ENCODE data around the gene SGMS1.
A peak's percentile ranks its signal among the peaks of the same experiment; 100 is the strongest.
"Not testable (repeated sequence)": the region's sequence is repeated elsewhere in the genome, so short reads cannot be mapped to it uniquely, and the experiment has no call there.

Gene SGMS1

GRCh38 chr10:50545846-50546245, 77.9 kb downstream of the SGMS1 start:
- TF ChIP-seq POLR2A (IDR thresholded peaks at IDR 0.05; ENCODE audit: low read depth, low read length): no peak
- TF ChIP-seq TAF1 (IDR thresholded peaks at IDR 0.05; ENCODE audit: borderline replicate concordance, low read depth, low read length): no peak
- TF ChIP-seq POLR2AphosphoS5 (IDR thresholded peaks at IDR 0.05; ENCODE audit: low read depth, low read length): no peak
- no peak for DNase-seq (ENCODE audit: insufficient read length)
- FAIRE-seq: no peak

GRCh38 chr10:50544857-50545429, 78.8 kb downstream of the SGMS1 start:
- DNase-seq (ENCODE audit: insufficient read length) (no peak), FAIRE-seq (no peak)
- no peak for TF ChIP-seq TAF1 (IDR thresholded peaks at IDR 0.05; ENCODE audit: borderline replicate concordance, low read depth, low read length)
- no peak for TF ChIP-seq POLR2A (IDR thresholded peaks at IDR 0.05; ENCODE audit: low read depth, low read length)
- no peak for TF ChIP-seq POLR2AphosphoS5 (IDR thresholded peaks at IDR 0.05; ENCODE audit: low read depth, low read length)

- no peak for FAIRE-seq
- no peak for DNase-seq (ENCODE audit: insufficient read length)
- TF ChIP-seq POLR2AphosphoS5 (IDR thresholded peaks at IDR 0.05; ENCODE audit: low read depth, low read length) (no peak), TAF1 (IDR thresholded peaks at IDR 0.05; ENCODE audit: borderline replicate concordance, low read depth, low read length) (no peak), POLR2A (IDR thresholded peaks at IDR 0.05; ENCODE audit: low read depth, low read length) (no peak)
Observed at GRCh38 chr10:50544095-50544856, 79.5 kb downstream of the SGMS1 start.

DNA sequence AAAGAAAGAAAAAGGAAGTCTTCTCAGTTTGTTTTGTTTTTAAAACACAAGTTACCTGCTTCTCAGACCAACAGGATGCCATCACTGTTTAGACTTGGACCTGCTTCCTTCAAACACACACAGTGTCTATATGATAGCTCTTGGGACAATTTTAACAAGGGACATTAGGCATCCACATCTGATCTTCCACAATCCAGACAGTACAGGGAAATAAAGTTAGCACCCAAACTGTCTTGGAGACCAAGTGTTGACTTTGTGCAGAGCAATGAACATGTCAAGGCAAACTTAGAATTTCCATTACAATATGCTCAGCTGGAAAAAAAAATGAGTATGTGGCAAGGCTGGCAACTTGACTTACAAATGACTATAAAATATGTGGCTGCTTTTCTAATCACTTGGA, 80.9 kb downstream of the SGMS1 start:
- TF ChIP-seq POLR2AphosphoS5 (IDR thresholded peaks at IDR 0.05; ENCODE audit: low read depth, low read length) (no peak), TAF1 (IDR thresholded peaks at IDR 0.05; ENCODE audit: borderline replicate concordance, low read depth, low read length) (no peak), POLR2A (IDR thresholded peaks at IDR 0.05; ENCODE audit: low read depth, low read length) (no peak)
- FAIRE-seq (peak; percentile 76), DNase-seq (ENCODE audit: insufficient read length) (no peak)

- no peak for TF ChIP-seq POLR2AphosphoS5 (IDR thresholded peaks at IDR 0.05; ENCODE audit: low read depth, low read length)
- TF ChIP-seq TAF1 (IDR thresholded peaks at IDR 0.05; ENCODE audit: borderline replicate concordance, low read depth, low read length): no peak
- no peak for TF ChIP-seq POLR2A (IDR thresholded peaks at IDR 0.05; ENCODE audit: low read depth, low read length)
- FAIRE-seq (no peak), DNase-seq (ENCODE audit: insufficient read length) (no peak)
Observed at GRCh38 chr10:50541921-50542320, 81.8 kb downstream of the SGMS1 start.

DNA sequence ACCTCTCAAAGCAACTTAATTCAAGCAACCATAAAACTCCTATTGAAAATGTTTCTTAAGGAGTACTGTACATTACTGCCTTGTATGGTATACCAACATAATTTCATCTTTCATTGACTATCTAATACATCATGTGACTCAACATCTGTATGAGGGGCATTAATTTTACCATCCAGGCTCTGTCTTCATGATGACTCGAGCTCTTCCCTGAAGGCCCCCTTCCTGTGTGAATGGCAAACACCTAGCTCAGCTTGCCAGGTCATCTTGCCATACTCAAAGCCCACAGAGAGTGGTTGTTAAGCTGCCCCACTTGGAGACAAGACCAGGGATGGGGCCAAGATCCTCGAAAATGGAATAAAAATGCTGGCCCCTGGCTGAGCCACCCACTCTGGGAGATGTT, 82.4 kb downstream of the SGMS1 start:
- TF ChIP-seq TAF1 (IDR thresholded peaks at IDR 0.05; ENCODE audit: borderline replicate concordance, low read depth, low read length) (no peak), POLR2AphosphoS5 (IDR thresholded peaks at IDR 0.05; ENCODE audit: low read depth, low read length) (no peak), POLR2A (IDR thresholded peaks at IDR 0.05; ENCODE audit: low read depth, low read length) (no peak)
- no peak for FAIRE-seq
- DNase-seq (ENCODE audit: insufficient read length): no peak

DNA sequence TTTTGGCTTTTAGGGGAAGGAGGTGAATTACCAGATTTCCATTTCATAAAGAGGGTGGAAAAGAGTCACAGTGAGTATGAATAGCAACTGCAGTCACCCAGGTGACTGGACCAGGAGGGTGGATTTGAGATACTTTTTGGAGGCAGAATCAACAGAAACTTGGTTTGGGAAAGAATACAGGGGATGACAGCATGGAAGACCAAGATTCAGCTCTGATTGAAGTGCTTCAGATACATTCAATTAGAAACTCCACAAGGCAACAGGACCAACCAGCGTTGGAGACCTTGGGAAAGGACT, 83.0 kb downstream of the SGMS1 start:
- DNase-seq (ENCODE audit: insufficient read length) (no peak), FAIRE-seq (no peak)
- no peak for TF ChIP-seq TAF1 (IDR thresholded peaks at IDR 0.05; ENCODE audit: borderline replicate concordance, low read depth, low read length)
- no peak for TF ChIP-seq POLR2AphosphoS5 (IDR thresholded peaks at IDR 0.05; ENCODE audit: low read depth, low read length)
- TF ChIP-seq POLR2A (IDR thresholded peaks at IDR 0.05; ENCODE audit: low read depth, low read length): no peak

DNA sequence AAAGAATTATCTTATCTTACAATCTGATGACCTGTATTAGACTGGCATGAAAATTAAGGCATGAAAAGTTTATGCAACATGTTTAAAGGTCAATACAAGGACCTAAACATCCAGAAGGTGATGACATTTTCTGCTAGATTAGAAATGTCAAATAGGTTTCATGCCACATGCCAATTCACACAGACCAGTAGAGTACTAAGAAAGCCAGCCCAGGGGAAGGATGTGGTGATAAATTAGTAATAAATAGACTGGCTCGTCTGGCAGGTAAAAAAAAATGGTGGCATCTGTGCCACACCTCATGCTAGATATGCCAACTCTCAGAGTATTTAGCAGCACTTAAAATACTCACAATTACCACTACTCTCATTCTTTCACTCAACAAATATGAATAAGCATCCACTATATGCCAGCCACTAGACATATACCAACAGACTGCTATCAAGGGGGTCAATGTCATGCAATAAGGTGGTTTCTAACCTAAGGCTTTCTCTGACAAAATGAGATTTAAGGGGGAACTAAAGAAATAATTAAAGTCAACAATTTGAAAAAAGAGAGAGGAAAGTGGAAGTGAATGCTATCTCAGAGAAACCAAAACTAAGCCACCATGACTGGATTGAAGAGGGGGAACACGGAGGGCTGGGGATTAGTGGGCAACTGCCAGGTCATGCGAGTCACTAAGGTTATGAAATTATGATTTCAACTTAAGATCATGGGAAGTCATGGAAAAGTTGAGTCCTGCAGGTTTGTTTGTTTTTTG, 83.5 kb downstream of the SGMS1 start:
- FAIRE-seq (peak; percentile 77), DNase-seq (ENCODE audit: insufficient read length) (no peak)
- TF ChIP-seq POLR2AphosphoS5 (IDR thresholded peaks at IDR 0.05; ENCODE audit: low read depth, low read length) (no peak), TAF1 (IDR thresholded peaks at IDR 0.05; ENCODE audit: borderline replicate concordance, low read depth, low read length) (no peak), POLR2A (IDR thresholded peaks at IDR 0.05; ENCODE audit: low read depth, low read length) (no peak)

- no peak for DNase-seq (ENCODE audit: insufficient read length)
- FAIRE-seq: peak; percentile 87
Observed at GRCh38 chr10:50538555-50539398, 85.0 kb downstream of the SGMS1 start.

GRCh38 chr10:50536617-50537240, 87.0 kb downstream of the SGMS1 start:
- no peak for DNase-seq (ENCODE audit: insufficient read length)
- TF ChIP-seq POLR2A (IDR thresholded peaks at IDR 0.05; ENCODE audit: low read depth, low read length) (no peak), TAF1 (IDR thresholded peaks at IDR 0.05; ENCODE audit: borderline replicate concordance, low read depth, low read length) (no peak), POLR2AphosphoS5 (IDR thresholded peaks at IDR 0.05; ENCODE audit: low read depth, low read length) (no peak)
- FAIRE-seq: no peak

More at GRCh38 chr10:50538555-50539398, 85.0 kb downstream of the SGMS1 start:
- TF ChIP-seq POLR2A (IDR thresholded peaks at IDR 0.05; ENCODE audit: low read depth, low read length) (no peak; the same call in 1 of the 2 replicates), TAF1 (IDR thresholded peaks at IDR 0.05; ENCODE audit: borderline replicate concordance, low read depth, low read length) (no peak), POLR2AphosphoS5 (IDR thresholded peaks at IDR 0.05; ENCODE audit: low read depth, low read length) (no peak)

DNA sequence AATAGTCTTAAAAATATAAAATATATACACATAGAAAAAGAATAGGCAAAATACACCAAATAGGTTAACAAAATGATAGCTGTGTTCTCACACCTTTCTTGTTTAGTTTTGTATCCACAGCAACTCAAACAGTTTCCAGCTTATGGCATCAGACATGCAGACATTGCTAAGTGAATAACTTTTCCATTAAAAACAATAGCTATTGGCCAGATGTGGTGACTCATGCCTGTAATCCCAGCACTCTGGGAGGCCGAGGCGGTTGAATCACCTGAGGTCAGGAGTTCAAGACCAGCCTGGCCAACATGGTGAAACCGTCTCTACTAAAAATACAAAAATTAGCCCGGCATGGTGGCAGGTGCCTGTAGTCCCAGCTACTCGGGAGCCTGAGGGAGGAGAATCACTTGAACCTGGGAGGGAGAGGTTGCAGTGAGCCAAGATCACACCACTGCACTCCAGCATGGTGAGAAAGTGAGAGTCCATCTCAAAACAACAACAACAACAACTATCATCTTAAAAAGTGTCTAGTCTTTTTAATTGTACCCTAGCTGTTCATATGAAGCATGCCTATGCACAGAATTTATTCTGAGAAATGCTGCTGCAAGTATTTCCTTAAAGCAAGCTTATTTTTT, 88.9 kb downstream of the SGMS1 start:
- FAIRE-seq; DNase-seq (ENCODE audit: insufficient read length): not testable (repeated sequence)
